Fibroblast of lung (primary cell): ENCODE data around the gene PLEKHA6.

ENCODE experiments used
- CTCF ChIP-seq, 2 donors: IDR thresholded peaks in 1 of 2; conservative IDR thresholded peaks in 1 of 2; 1 replicate in 1 of 2; 2 replicates in 1 of 2; pipeline ENCODE4 v1.5.1; 2011 to 2012; ENCODE audit warnings: low read length in 2 of 2, control low read depth in 1 of 2, inconsistent platforms in 1 of 2, low read depth in 1 of 2, mild to moderate bottlenecking in 1 of 2
- EZH2 ChIP-seq: IDR thresholded peaks from 2 replicates; pipeline ENCODE4 v1.5.1; 2012; ENCODE audit warnings: low read length, control low read depth, mild to moderate bottlenecking; ENCODE audit errors: missing control alignments

GRCh38 chr1:204268101-204268500, 91.6 kb downstream of the PLEKHA6 start:
- no peak for TF ChIP-seq CTCF (conservative IDR thresholded peaks at IDR 0.05 in 1 of 2, IDR thresholded peaks at IDR 0.05 in 1 of 2; ENCODE audit: low read depth in 1 of 2, low read length in 2 of 2)
- no peak for TF ChIP-seq EZH2
